ENCODE measurements around the gene ITIH5.
"Not testable (repeated sequence)": the region's sequence is repeated elsewhere in the genome, so short reads cannot be mapped to it uniquely, and the experiment has no call there.

ITIH5 gene

GRCh38 chr10:7666253-7667023, at the start of gene ITIH5:
TSS of gene ITIH5 (minus strand) at chr10:7666966. CDS start at chr10:7666892, 74 bp downstream.
- no peak for DNase-seq

- DNase-seq = no peak
Observed at GRCh38 chr10:7715515-7715914, 48.7 kb upstream of the ITIH5 start.

- not testable (repeated sequence) for DNase-seq
Observed at GRCh38 chr10:7711075-7711474, 44.3 kb upstream of the ITIH5 start.

- no peak for DNase-seq
Observed at GRCh38 chr10:7710446-7710845, 43.7 kb upstream of the ITIH5 start.

- no peak for DNase-seq
Observed at GRCh38 chr10:7708832-7709231, 42.1 kb upstream of the ITIH5 start.

- DNase-seq = no peak
Observed at GRCh38 chr10:7707858-7708622, 41.3 kb upstream of the ITIH5 start.

- no peak for DNase-seq
Observed at GRCh38 chr10:7707102-7707501, 40.3 kb upstream of the ITIH5 start.

GRCh38 chr10:7706534-7707073, 39.8 kb upstream of the ITIH5 start:
- no peak for DNase-seq

- no peak for DNase-seq
Observed at GRCh38 chr10:7705341-7705740, 38.6 kb upstream of the ITIH5 start.

GRCh38 chr10:7704071-7705016, 37.6 kb upstream of the ITIH5 start:
- no peak for DNase-seq

- no peak for DNase-seq
Observed at GRCh38 chr10:7703140-7703539, 36.4 kb upstream of the ITIH5 start, which contains the start of gene ITIH2. TSS of gene ITIH2 (plus strand) at chr10:7703316. CDS start at chr10:7703435, 119 bp downstream.

- DNase-seq = no peak
Observed at GRCh38 chr10:7702288-7702812, 35.6 kb upstream of the ITIH5 start.

GRCh38 chr10:7701158-7701742, 34.5 kb upstream of the ITIH5 start:
- no peak for DNase-seq

GRCh38 chr10:7700577-7701125, 33.9 kb upstream of the ITIH5 start:
- no peak for DNase-seq

GRCh38 chr10:7697426-7697825, 30.7 kb upstream of the ITIH5 start:
- DNase-seq = no peak

- DNase-seq = no peak
Observed at GRCh38 chr10:7696545-7696944, 29.8 kb upstream of the ITIH5 start.

- DNase-seq = not testable (repeated sequence)
Observed at GRCh38 chr10:7693194-7693593, 26.4 kb upstream of the ITIH5 start.

GRCh38 chr10:7692368-7692767, 25.6 kb upstream of the ITIH5 start:
- not testable (repeated sequence) for DNase-seq

GRCh38 chr10:7690885-7691597, 24.3 kb upstream of the ITIH5 start:
- not testable (repeated sequence) for DNase-seq

- DNase-seq = no peak
Observed at GRCh38 chr10:7689591-7689990, 22.8 kb upstream of the ITIH5 start.

Data from cortex of kidney (tissue), 1 donor.